ENCODE data around the gene PAPPA. TPM values are rescaled to one million over a fixed set of nuclear protein-coding genes. Genes with fewer than 3 reads are reported as not detected.

PAPPA gene
- total RNA-seq, 1 donor from 2014 or later = 172 TPM

GRCh38 chr9:116234081-116234480, 80.5 kb downstream of the PAPPA start:
- H3K4me1 Mint-ChIP-seq (ENCODE audit: low read depth, unreplicated experiment) = peaks cover 62% of the 10 kb centered on the region
- H3K27me3 ChIP-seq (ENCODE audit: insufficient read depth, low read length) = no peaks in the 10 kb centered on the region
- no peak overlapping the region for H2AFZ ChIP-seq (ENCODE audit: low read depth, low read length)
- no peaks in the 10 kb centered on the region for H3K79me2 ChIP-seq (ENCODE audit: insufficient read depth, low read length)
- peak overlapping the region; percentile 58 for H3K9ac ChIP-seq (ENCODE audit: low read length)
- H3K4me3 Mint-ChIP-seq (ENCODE audit: unreplicated experiment) = peak overlapping the region; percentile 30
- H3K36me3 ChIP-seq (ENCODE audit: insufficient read depth, low read length) = peaks cover 5% of the 10 kb centered on the region
- no peak overlapping the region for H3K4me3 ChIP-seq (ENCODE audit: insufficient read depth, low read depth, low read length)
- H3K27ac Mint-ChIP-seq (ENCODE audit: unreplicated experiment) = peak overlapping the region; percentile 91
- H3K9me3 ChIP-seq (ENCODE audit: insufficient read depth, low read depth, low read length) = no peaks in the 10 kb centered on the region
- peak overlapping the region; percentile 87 for H3K27ac ChIP-seq (ENCODE audit: low read depth, low read length)
- FAIRE-seq (peak; percentile 100), DNase-seq (ENCODE audit: low read depth) (peak; percentile 97)
- H3K36me3 Mint-ChIP-seq (ENCODE audit: low read depth, unreplicated experiment) = peaks cover 25% of the 10 kb centered on the region
- H3K4me1 ChIP-seq (ENCODE audit: insufficient read depth, low read length) = peaks cover 38% of the 10 kb centered on the region
- H4K20me1 ChIP-seq (ENCODE audit: insufficient read depth, low read length) = no peaks in the 10 kb centered on the region
- H3K27me3 Mint-ChIP-seq (ENCODE audit: low read depth, unreplicated experiment) = no peaks in the 10 kb centered on the region
- peak overlapping the region; percentile 30 for H3K4me2 ChIP-seq (ENCODE audit: low read length)
- no peak for TF ChIP-seq EZH2 (IDR thresholded peaks at IDR 0.05; ENCODE audit: insufficient read depth, low read length)
- no peaks in the 10 kb centered on the region for H3K9me3 Mint-ChIP-seq (ENCODE audit: unreplicated experiment)

- H3K9me3 ChIP-seq (ENCODE audit: insufficient read depth, low read depth, low read length) = no peaks in the 10 kb centered on the region
- H3K27ac Mint-ChIP-seq (ENCODE audit: unreplicated experiment) = peak overlapping the region; percentile 66
- no peaks in the 10 kb centered on the region for H4K20me1 ChIP-seq (ENCODE audit: insufficient read depth, low read length)
- H3K27ac ChIP-seq (ENCODE audit: low read depth, low read length) = peak overlapping the region; percentile 83
- H3K79me2 ChIP-seq (ENCODE audit: insufficient read depth, low read length) = no peaks in the 10 kb centered on the region
- H3K27me3 Mint-ChIP-seq (ENCODE audit: low read depth, unreplicated experiment) = no peaks in the 10 kb centered on the region
- DNase-seq (ENCODE audit: low read depth) (no peak), FAIRE-seq (no peak)
- H3K4me2 ChIP-seq (ENCODE audit: low read length) = no peak overlapping the region
- peaks cover 42% of the 10 kb centered on the region for H3K4me1 ChIP-seq (ENCODE audit: insufficient read depth, low read length)
- H3K36me3 ChIP-seq (ENCODE audit: insufficient read depth, low read length) = peaks cover 7% of the 10 kb centered on the region
- H3K4me3 Mint-ChIP-seq (ENCODE audit: unreplicated experiment) = no peak overlapping the region
- H3K4me1 Mint-ChIP-seq (ENCODE audit: low read depth, unreplicated experiment) = peaks cover 83% of the 10 kb centered on the region
- no peak overlapping the region for H3K4me3 ChIP-seq (ENCODE audit: insufficient read depth, low read depth, low read length)
- H3K27me3 ChIP-seq (ENCODE audit: insufficient read depth, low read length) = no peaks in the 10 kb centered on the region
- TF ChIP-seq, protein P1, sequence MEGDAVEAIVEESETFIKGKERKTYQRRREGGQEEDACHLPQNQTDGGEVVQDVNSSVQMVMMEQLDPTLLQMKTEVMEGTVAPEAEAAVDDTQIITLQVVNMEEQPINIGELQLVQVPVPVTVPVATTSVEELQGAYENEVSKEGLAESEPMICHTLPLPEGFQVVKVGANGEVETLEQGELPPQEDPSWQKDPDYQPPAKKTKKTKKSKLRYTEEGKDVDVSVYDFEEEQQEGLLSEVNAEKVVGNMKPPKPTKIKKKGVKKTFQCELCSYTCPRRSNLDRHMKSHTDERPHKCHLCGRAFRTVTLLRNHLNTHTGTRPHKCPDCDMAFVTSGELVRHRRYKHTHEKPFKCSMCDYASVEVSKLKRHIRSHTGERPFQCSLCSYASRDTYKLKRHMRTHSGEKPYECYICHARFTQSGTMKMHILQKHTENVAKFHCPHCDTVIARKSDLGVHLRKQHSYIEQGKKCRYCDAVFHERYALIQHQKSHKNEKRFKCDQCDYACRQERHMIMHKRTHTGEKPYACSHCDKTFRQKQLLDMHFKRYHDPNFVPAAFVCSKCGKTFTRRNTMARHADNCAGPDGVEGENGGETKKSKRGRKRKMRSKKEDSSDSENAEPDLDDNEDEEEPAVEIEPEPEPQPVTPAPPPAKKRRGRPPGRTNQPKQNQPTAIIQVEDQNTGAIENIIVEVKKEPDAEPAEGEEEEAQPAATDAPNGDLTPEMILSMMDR (IDR thresholded peaks at IDR 0.05; ENCODE audit: insufficient read depth, low read depth, low read length) = no peak
- TF ChIP-seq EZH2 (IDR thresholded peaks at IDR 0.05; ENCODE audit: insufficient read depth, low read length) = no peak
- no peaks in the 10 kb centered on the region for H3K9me3 Mint-ChIP-seq (ENCODE audit: unreplicated experiment)
- no peak overlapping the region for H2AFZ ChIP-seq (ENCODE audit: low read depth, low read length)
- no peak overlapping the region for H3K9ac ChIP-seq (ENCODE audit: low read length)
- peaks cover 28% of the 10 kb centered on the region for H3K36me3 Mint-ChIP-seq (ENCODE audit: low read depth, unreplicated experiment)
These were observed 83.4 kb downstream of the PAPPA start for GRCh38 chr9:116236979-116237378.

GRCh38 chr9:116237456-116237855, 83.9 kb downstream of the PAPPA start:
- FAIRE-seq (no peak), DNase-seq (ENCODE audit: low read depth) (no peak)
- no peak overlapping the region for H3K4me3 Mint-ChIP-seq (ENCODE audit: unreplicated experiment)
- H3K36me3 ChIP-seq (ENCODE audit: insufficient read depth, low read length) = peaks cover 7% of the 10 kb centered on the region
- H3K9ac ChIP-seq (ENCODE audit: low read length) = peak overlapping the region; percentile 11
- no peaks in the 10 kb centered on the region for H3K9me3 ChIP-seq (ENCODE audit: insufficient read depth, low read depth, low read length)
- H3K27ac Mint-ChIP-seq (ENCODE audit: unreplicated experiment) = peak overlapping the region; percentile 66
- H3K9me3 Mint-ChIP-seq (ENCODE audit: unreplicated experiment) = no peaks in the 10 kb centered on the region
- H3K4me3 ChIP-seq (ENCODE audit: insufficient read depth, low read depth, low read length) = no peak overlapping the region
- no peaks in the 10 kb centered on the region for H3K27me3 Mint-ChIP-seq (ENCODE audit: low read depth, unreplicated experiment)
- no peaks in the 10 kb centered on the region for H4K20me1 ChIP-seq (ENCODE audit: insufficient read depth, low read length)
- no peaks in the 10 kb centered on the region for H3K27me3 ChIP-seq (ENCODE audit: insufficient read depth, low read length)
- H3K4me1 ChIP-seq (ENCODE audit: insufficient read depth, low read length) = peaks cover 38% of the 10 kb centered on the region
- peaks cover 28% of the 10 kb centered on the region for H3K36me3 Mint-ChIP-seq (ENCODE audit: low read depth, unreplicated experiment)
- no peak overlapping the region for H2AFZ ChIP-seq (ENCODE audit: low read depth, low read length)
- no peak overlapping the region for H3K4me2 ChIP-seq (ENCODE audit: low read length)
- peak overlapping the region; percentile 83 for H3K27ac ChIP-seq (ENCODE audit: low read depth, low read length)
- no peaks in the 10 kb centered on the region for H3K79me2 ChIP-seq (ENCODE audit: insufficient read depth, low read length)
- H3K4me1 Mint-ChIP-seq (ENCODE audit: low read depth, unreplicated experiment) = peaks cover 86% of the 10 kb centered on the region
- TF ChIP-seq, protein P1 (IDR thresholded peaks at IDR 0.05; ENCODE audit: insufficient read depth, low read depth, low read length) = no peak
- no peak for TF ChIP-seq EZH2 (IDR thresholded peaks at IDR 0.05; ENCODE audit: insufficient read depth, low read length)
